ENCODE data around the gene PUS1. TPM values are rescaled to one million over a fixed set of nuclear protein-coding genes. Genes with fewer than 3 reads are reported as not detected.

The PUS1 gene
- total RNA-seq, 1 donor from 2014 or later = 26.0 TPM

DNA sequence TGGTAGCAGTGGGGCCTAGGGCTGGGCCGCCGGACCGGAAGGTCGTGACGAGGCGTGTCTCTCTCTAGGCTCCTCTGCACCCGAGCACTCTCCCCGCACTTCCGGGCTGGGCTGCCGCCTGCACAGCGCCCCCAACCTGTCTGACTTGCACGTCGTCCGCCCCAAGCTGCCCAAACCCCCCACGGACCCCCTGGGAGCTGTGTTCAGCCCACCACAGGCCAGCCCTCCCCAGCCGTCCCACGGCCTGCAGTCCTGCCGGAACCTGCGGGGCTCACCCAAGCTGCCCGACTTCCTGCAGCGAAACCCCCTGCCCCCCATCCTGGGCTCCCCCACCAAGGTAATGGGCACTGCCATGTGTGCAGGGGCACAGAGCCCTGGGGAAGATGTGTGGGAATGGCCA lies 13.3 kb upstream of the PUS1 start:
- no peak for DNase-seq (ENCODE audit: low spot score)

DNA sequence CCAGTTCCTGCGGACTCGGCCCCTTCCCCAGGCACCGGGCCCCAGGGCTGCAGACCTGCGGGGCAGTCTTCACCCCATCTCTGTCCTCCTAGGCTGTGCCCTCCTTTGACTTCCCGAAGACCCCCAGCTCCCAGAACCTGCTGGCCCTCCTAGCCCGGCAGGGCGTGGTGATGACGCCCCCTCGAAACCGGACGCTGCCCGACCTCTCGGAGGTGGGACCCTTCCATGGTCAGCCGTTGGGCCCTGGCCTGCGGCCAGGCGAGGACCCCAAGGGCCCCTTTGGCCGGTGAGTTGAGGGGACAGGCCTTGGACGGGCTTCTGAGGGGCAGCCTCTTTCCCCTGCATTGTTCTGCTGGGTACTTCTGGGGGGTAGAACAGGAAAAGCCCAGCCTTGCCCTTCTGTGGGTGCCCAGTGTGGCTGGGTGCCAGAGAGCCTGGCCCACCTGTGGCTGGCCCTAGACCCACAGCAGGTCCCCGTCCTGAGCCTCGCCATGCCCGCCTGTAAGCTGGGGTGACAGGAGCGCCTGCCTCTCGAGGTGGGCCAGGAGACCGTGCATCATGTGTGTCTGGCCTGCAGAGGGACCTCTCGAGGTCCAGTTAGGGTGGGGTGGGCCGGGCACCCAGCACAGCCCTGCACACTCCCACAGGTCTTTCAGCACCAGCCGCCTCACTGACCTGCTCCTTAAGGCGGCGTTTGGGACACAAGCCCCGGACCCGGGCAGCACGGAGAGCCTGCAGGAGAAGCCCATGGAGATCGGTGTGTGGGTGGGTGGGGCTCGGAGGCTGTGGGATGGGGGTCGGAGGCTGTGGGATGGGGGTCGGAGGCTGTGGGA lies 12.6 kb upstream of the PUS1 start:
- DNase-seq (ENCODE audit: low spot score) = no peak

DNA sequence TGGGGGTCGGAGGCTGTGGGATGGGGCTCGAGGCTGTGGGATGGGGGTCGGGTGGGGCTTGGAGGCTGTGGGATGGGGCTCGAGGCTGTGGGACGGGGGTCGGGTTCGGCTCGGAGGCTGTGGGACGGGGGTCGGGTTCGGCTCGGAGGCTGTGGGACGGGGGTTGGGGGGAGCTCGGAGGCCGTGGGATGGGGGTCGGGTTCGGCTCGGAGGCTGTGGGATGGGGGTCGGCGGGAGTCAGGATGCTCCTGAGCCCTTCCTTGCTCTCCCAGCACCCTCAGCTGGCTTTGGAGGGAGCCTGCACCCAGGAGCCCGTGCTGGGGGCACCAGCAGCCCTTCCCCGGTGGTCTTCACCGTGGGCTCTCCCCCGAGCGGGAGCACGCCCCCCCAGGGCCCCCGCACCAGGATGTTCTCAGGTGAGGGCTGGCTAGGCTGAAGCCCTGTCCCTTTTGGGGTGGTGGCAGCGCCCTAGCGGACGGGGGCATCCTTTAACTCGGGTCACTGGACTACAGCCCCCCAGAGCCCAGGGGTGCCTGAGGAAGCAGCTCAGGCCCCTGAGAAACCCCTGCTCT lies 11.9 kb upstream of the PUS1 start:
- no peak for DNase-seq (ENCODE audit: low spot score)

DNA sequence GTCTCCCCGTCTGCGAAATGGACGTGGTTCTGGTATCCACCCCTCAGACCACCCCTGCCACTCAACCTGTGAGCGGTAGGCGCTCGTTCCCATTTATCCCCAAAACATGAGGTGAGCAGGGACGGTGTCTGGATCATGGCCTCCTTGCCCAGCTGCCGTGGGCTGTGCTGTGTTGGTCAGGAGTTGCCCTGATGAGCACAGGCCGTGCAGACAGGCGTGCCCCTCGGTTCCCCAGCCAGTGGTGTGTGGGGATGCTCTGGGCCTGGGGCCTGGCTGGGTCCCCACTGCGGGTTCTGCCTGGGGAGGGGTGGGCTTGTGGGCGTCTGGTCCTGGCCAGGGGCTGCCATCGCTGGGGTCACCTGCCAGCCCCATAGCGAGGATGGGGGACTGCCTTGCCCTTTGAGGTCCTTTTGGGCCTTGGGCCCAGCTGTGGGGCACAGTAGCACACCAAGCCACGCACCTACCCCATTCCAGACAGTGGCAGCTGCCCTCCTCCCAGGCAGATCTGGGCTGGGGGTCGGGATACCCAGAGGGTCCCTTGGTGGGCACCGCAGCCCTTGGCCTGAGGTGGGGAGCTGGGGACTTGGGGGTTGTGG lies 11.3 kb upstream of the PUS1 start:
- DNase-seq (ENCODE audit: low spot score) = no peak

DNA sequence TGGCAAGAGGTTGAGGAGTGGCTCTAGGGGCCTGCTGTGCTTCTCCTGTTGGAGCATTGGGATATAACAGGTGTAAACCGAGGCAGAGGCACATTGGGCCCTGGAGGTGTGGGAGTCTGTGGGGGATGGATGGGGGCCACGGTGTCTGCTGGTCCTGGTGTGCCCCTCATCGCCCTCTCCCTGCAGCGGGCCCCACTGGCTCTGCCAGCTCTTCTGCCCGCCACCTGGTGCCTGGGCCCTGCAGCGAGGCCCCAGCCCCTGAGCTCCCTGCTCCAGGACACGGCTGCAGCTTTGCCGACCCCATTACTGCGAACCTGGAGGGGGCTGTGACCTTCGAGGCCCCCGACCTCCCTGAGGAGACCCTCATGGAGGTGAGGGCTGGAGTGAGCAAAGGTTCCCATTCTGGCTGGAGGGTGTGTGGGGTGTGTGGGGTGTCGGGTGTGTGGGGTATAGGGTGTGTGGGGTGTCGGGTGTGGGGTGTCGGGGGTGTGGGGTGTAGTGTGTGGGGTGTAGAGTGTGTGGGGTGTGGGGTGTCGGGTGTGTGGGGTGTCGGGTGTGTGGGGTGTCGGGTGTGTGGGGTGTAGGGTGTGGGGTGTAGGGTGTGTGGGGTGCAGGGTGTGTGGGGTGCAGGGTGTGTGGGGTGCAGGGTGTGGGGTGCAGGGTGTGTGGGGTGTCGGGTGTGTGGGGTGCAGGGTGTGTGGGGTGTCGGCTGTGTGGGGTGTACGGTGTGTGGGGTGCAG lies 10.6 kb upstream of the PUS1 start:
- DNase-seq (ENCODE audit: low spot score) = no peak

DNA sequence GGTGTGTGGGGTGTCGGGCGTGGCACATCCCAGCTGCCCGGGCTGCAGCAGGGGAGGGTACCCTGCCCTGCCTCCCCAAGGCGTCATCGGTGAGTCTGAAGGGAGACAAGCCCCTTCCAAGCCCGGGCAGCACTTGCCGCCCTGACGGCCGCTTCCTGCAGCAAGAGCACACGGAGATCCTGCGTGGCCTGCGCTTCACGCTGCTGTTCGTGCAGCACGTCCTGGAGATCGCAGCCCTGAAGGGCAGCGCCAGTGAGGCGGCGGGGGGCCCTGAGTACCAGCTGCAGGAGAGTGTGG lies 10.1 kb upstream of the PUS1 start:
- DNase-seq (ENCODE audit: low spot score) = no peak

DNA sequence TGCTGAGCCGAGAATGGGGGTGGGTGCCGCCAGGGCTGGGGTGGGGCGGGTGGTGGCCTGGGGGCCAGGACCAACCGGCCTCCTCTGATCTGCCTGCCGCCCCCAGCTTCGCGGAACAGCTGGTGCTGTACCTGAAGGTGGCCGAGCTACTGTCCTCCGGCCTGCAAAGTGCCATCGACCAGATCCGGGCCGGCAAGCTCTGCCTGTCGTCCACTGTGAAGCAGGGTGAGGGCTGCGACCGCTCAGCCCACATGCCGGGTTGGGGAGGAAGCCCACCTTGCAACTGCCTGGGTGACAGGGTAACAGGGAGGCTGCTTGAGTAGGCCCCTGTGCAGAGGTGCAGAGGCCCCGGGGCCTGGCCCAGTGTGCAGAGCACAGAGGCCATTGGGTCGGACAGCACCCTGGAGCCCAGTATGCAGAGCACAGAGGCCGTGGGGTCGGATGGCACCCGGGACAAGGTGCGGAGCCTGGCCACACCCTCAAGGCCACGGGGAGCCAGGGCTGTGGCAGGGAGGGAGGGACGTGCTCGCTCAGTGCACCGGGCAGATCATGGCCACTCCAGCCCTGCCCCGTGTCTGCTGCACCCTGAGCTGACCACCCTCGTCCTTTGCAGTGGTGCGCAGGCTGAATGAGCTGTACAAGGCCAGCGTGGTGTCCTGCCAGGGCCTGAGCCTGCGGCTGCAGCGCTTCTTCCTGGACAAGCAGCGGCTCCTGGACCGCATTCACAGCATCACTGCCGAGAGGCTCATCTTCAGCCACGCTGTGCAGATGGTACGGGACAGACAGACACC lies 9.5 kb upstream of the PUS1 start:
- no peak for DNase-seq (ENCODE audit: low spot score)

DNA sequence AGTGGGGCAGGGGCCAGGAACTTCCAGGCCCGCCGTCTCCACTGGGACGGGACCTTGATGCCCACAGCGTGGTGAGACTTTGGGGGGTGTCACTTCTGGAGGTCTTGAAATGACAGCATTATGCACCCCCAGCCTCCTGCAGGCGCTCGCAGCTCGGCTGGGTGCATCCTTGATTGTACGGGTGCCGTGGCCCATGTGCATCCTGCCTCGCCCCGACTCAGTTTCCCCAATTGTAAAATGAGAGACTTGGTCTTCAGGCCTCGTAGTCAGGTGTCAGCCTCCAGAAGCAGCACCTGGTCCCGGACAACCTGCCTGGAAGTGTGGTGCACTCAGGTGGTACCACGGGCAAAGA lies 8.9 kb upstream of the PUS1 start:
- DNase-seq (ENCODE audit: low spot score) = no peak

DNA sequence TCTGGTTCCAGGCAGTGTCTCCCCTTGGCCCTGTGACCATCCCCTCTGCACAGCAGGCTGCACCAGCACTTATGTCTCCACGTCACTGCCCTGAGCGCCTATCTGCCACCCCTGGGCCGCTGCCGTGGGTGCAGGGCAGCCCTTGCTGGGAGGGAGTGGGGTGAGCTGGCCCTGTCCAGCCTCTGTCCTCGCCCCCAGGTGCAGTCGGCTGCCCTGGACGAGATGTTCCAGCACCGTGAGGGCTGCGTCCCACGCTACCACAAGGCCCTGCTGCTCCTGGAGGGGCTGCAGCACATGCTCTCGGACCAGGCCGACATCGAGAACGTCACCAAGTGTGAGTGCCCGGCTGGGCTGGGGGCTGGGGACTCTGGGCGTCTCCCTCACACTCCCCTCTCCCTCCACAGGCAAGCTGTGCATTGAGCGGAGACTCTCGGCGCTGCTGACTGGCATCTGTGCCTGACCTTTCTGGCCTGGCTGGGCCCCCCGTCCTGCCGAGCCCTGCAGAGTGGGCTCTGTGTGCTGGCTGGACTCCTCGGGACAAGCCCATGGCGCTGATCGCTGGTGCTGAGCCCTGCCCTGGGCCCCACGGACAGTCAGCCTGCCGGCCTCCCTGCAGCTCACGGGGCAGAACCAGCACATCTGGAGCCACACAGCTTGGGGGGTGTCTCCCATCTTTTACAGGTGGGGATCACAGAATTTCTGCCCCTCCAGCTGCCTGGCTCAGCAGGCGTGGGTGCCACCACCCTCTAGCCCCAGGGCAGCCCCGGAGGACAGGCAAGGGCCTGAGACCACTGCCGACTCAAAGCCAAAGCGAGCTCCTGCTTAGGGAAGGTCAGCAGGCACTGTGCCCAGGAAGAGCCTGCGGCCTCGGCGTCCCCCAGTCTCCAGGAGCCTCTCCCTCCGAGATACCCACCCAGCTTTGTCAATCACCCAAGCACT lies 7.9 kb upstream of the PUS1 start:
- no peak for DNase-seq (ENCODE audit: low spot score)

DNA sequence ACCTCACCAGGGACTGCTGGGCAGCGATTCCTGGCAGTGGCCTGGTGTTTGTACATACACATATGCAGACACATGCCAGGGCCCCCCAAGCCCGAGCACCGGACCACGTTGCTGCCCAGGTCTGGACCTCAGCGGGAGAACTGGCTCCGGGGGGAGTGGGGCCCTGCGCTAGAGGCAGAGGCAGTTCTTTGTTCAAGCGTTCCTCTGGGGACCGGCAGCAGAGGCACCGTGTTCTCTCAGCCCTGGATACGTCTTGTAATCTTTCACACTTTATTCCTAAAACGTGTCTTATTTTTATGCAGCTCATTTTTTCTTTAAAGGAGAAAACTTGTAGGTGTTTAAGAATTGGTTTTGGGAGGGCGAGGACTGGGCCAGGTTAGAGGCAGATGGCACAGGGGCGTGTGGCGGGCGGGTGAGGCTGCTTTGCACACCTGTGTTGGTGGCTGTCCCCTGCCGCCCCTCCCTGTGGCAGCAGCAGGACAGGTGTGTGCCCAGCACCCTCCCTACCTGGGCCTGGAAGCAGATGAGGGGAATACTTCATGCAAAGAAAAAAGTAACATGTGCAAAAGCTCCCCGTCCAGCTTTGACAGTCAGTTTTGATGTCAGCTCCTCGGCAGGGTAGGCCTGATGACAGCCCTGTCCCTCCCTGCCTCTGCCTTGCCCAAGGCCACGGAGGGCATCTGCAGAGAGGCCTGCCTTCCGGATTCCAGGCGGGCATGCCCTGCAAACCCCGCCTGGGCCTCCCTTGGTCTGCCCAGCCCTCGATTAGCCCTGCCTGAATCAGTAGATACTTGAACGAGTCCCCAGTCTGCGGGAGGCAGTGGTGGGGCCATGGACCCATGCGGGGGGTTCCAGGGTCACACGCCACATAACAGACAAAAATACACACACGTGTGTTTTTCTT lies 7.0 kb upstream of the PUS1 start:
- DNase-seq (ENCODE audit: low spot score) = peak; percentile 54

DNA sequence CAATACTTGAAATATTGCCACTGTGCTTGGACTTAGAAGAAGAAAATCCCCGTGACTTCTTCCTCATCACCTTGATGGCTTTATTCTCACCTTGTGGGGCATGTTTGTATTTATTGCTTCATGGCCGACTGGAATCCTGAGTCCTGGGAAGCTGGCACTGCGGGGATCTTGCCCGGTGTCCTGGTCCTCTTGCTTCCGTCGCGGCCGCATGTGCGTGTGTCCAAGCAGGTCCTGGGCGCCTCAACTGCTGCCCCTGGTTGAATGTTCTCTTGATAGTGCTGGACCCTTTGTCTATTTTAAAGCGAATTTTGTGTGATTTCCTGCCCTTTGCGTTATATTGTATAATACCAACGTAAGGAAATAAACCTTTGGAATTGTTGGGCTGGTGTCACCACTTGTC lies 6.3 kb upstream of the PUS1 start:
- no peak for DNase-seq (ENCODE audit: low spot score)

DNA sequence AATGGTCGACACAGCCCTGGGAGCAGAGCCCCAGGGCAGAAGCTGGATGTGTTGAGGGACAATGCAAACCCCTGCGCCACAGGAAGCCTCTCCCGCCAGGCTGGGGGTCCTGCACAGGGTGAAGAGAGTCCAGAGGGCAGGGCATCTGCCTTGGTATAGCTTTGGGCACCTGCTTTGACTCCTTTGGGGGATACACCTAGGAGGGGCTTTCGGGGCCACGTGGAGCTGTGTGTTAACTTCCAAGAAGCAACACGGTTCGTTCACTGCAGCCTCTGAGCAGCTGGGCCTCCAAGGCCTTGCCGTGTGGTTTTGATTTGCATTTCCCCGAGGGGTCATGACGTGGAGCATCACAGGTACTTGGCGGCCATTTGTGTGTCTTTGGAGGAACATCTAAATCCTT lies 5.8 kb upstream of the PUS1 start:
- DNase-seq (ENCODE audit: low spot score) = no peak

DNA sequence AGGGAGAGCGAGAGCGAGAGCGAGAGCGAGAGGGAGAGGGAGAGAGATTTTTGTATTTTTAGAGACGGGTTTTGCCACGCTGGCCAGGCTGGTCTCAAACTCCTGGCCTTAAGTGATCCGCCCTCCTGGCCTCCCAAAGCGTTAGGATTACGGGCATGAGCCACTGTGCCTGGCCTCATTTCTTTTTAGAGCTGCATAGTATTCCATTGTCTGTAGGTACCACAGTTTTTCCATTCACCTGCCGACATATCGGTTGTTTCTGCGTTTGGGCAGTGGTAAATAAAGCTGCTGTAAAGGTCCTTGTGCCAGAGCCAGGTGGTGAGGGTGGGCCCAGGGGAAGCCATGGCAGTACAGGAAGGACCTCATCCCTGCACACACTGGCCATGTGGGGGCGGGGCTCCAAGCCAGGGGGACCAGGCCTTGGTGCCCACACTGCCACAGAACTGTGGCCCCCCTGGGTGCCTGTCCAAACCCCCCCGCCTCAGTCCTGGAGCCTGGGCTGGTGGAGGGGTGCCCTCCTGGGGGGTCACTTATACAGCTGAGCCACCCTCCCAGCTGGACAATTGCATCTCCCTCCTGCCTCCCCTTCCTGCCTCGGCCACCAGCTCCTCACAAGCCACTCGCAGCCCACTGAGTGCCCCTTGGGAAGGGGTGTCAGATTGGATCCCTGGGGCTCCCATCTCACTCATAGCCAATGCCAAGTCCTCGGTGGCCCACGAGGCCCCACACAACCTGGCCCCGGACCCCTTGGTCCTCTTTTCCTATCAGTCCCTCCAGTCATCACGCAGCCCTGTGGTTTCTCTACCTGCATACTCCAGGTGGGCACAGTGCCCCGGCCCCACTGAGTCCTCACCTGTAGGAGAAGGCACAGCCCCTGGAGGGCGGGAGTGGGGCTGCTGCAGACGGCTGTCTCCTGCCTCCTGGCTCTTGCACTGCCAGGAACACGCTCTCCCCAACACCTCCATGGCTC lies 1.7 kb upstream of the PUS1 start:
- no peak for DNase-seq (ENCODE audit: low spot score)

DNA sequence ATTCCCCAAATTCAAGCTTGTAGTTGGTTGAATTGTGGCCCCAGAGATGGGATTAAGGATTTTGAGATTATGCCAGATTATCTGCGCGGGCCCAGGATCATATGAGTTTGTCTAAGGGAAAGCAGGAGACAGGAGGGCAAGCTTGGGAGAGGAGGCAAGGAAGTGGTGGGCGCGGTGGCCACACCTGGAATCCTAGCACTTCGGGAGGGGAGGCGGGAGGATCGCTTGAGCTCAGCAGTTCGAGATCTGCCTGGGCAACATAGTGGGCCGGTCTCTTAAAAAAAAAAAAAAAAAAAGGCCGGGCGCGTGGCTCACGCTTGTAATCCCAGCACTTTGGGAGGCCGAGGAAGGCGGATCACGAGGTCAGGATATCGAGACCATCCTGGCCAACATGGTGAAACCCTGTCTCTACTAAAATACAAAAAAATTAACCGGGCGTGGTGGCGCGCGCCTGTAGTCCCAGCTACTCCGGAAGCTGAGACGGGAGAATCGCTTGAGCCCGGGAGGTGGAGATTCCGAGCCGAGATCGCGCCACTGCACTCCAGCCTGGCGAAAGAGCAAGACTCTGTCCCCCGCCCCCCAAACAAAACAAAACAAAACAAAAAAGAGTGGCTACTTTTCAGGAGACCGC lies 881 bp upstream of the PUS1 start:
- no peak for DNase-seq (ENCODE audit: low spot score)

DNA sequence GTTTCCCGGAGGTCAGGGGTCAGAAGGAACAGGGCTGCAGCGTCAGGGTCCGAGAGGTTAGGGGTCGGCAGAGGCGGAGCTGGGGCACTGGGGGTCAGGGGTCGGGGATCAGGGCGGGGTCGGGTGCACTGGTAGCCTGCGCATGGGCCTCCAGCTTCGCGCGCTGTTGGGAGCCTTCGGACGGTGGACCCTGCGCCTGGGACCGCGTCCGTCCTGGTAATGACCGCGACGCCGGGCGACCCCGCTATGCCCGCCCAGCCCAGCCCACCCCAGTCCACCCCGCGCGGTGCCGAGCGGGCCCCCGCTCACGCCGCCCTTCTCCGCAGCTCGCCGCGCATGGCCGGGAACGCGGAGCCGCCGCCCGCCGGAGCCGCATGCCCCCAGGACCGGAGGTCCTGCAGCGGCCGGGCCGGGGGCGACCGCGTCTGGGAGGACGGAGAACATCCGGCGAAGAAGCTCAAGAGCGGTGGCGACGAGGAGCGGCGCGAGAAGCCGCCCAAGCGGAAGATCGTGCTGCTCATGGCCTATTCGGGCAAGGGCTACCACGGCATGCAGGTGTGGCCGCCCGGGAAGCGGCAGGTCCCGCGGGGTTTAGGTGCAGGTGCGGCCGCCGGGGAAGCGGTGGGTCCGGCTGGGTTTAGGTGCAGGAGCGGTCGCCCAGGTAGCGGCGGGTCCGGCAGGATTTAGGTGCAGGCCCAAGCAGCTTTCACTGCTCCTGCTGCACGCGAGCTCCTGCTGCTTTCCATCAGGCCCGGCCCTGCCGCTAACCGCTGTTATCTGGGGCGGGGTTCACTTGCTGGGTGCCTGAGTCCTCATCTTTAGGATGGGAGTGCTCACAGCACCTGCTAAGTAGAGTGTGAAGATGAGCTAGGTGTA lies 743 bp downstream of the PUS1 start:
- DNase-seq (ENCODE audit: low spot score) = no peak

DNA sequence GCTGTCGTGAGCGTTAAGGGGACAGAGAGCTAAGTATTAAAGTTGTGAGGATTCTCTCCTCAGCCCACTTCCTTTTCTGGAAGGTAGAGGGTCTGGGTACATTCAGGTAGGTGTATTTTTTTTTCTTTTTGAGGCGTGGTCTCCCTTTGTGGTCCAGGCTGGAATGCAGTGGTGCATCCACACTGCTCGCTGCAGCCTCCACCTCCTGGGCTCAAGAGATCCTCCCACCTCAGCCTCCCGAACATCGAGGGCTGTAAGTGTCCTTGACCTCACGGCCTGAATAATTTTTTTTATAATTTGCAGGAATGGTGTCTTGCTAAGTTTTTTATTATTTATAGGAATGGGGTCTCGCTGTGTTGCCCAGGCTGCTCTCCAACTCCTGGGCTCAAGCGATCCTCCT lies 1.4 kb downstream of the PUS1 start:
- DNase-seq (ENCODE audit: low spot score) = no peak

DNA sequence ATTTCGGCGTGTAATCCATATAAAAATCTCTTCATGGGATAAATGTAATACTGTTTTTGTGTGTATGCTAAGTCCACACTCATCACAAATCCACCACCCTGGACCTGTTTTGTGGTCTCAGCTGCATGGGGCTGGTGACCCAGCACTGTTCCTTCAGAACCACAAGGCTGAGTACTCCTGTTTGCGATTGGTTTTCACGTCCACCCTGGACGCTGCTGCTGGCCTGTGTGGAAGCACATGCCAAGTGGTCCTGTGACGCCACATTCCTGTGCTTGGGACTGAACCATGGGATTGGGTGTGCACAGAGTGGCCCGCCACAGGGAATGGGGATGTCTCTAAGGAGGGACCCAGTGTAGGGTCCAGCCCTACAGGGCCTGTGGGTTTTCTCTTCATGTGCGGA lies 4.3 kb downstream of the PUS1 start:
- no peak for DNase-seq (ENCODE audit: low spot score)
